Measurements from ENCODE around the gene AHCYL2. TPM values are rescaled to one million over a fixed set of nuclear protein-coding genes. Genes with fewer than 3 reads are reported as not detected.

The AHCYL2 gene
- total and polyA plus RNA-seq, 4 donors = 2.0 to 10.0 (median 3.6) TPM

- no peak for DNase-seq (ENCODE audit: low spot score)
- H3K27ac ChIP-seq (ENCODE audit: low read depth in 1 of 2, low read length in 2 of 2) = no peak overlapping the region
- H3K27me3 ChIP-seq (ENCODE audit: control insufficient read depth in 4 of 4, insufficient read depth in 4 of 4, low read length in 3 of 4) = no peaks in the 10 kb centered on the region
- no peaks in the 10 kb centered on the region for H3K9me3 ChIP-seq (ENCODE audit: control insufficient read depth in 4 of 4, low read length in 3 of 4)
- no peak overlapping the region for H3K9ac ChIP-seq (ENCODE audit: low read depth in 1 of 2, low read length in 2 of 2)
- H3K4me1 ChIP-seq (ENCODE audit: control insufficient read depth in 4 of 4, insufficient read depth in 4 of 4, low read length in 3 of 4) = peaks cover under 1 to 4% (median 3%) of the 10 kb centered on the region in 4 donors
- TF ChIP-seq NR2F2 (IDR thresholded peaks at IDR 0.05) (no peak), YY1 (IDR thresholded peaks at IDR 0.05) (no peak), CTCF (IDR thresholded peaks at IDR 0.05; ENCODE audit: low read depth, low read length, missing input control) (no peak), HNF4G (IDR thresholded peaks at IDR 0.05) (no peak)
- no peaks in the 10 kb centered on the region for H3K36me3 ChIP-seq (ENCODE audit: control insufficient read depth in 4 of 4, insufficient read depth in 3 of 4, low read depth in 1 of 4, low read length in 3 of 4)
- WGBS = 72% methylated on average over 4 of the region's 4 CpGs
- no peak overlapping the region for H3K4me3 ChIP-seq (ENCODE audit: low read depth in 1 of 3, low read length in 3 of 3)
These were observed 59.1 kb downstream of the AHCYL2 start for GRCh38 chr7:129283936-129284335.

- no peaks in the 10 kb centered on the region for H3K9me3 ChIP-seq (ENCODE audit: control insufficient read depth in 4 of 4, low read length in 3 of 4)
- H3K9ac ChIP-seq (ENCODE audit: low read depth in 1 of 2, low read length in 2 of 2) = no peak overlapping the region
- H3K4me3 ChIP-seq (ENCODE audit: low read depth in 1 of 3, low read length in 3 of 3) = no peak overlapping the region
- H3K4me1 ChIP-seq (ENCODE audit: control insufficient read depth in 4 of 4, insufficient read depth in 4 of 4, low read length in 3 of 4) = peaks cover 0 to 4% (median 3%) of the 10 kb centered on the region in 4 donors
- TF ChIP-seq RXRA (IDR thresholded peaks at IDR 0.05) (no peak), HNF4G (IDR thresholded peaks at IDR 0.05) (no peak), ATF3 (IDR thresholded peaks at IDR 0.05) (no peak), NR2F2 (IDR thresholded peaks at IDR 0.05) (no peak), HNF4A (conservative IDR thresholded peaks at IDR 0.05) (no peak), JUND (IDR thresholded peaks at IDR 0.05) (no peak), GABPA (IDR thresholded peaks at IDR 0.05 in 1 of 2, conservative IDR thresholded peaks at IDR 0.05 in 1 of 2) (no peak)
- H3K27ac ChIP-seq (ENCODE audit: low read depth in 1 of 2, low read length in 2 of 2) = no peak overlapping the region
- no peak for DNase-seq (ENCODE audit: low spot score)
- no peaks in the 10 kb centered on the region for H3K36me3 ChIP-seq (ENCODE audit: control insufficient read depth in 4 of 4, insufficient read depth in 3 of 4, low read depth in 1 of 4, low read length in 3 of 4)
- WGBS = 94% methylated on average over 2 of the region's 2 CpGs
- no peaks in the 10 kb centered on the region for H3K27me3 ChIP-seq (ENCODE audit: control insufficient read depth in 4 of 4, insufficient read depth in 4 of 4, low read length in 3 of 4)
These were observed 60.3 kb downstream of the AHCYL2 start for GRCh38 chr7:129285111-129285510.

GRCh38 chr7:129292861-129293260, 68.0 kb downstream of the AHCYL2 start:
- Histone ChIP-seq H3K27ac (ENCODE audit: low read depth in 1 of 2, low read length in 2 of 2) (no peak overlapping the region), H3K27me3 (ENCODE audit: control insufficient read depth in 4 of 4, insufficient read depth in 4 of 4, low read length in 3 of 4) (no peaks in the 10 kb centered on the region), H3K36me3 (ENCODE audit: control insufficient read depth in 4 of 4, insufficient read depth in 3 of 4, low read depth in 1 of 4, low read length in 3 of 4) (no peaks in the 10 kb centered on the region), H3K4me1 (ENCODE audit: control insufficient read depth in 4 of 4, insufficient read depth in 4 of 4, low read length in 3 of 4) (peaks cover 1 to 10% (median 7%) of the 10 kb centered on the region in 4 donors), H3K9ac (ENCODE audit: low read depth in 1 of 2, low read length in 2 of 2) (no peak overlapping the region), H3K9me3 (ENCODE audit: control insufficient read depth in 4 of 4, low read length in 3 of 4) (no peaks in the 10 kb centered on the region), H3K4me3 (ENCODE audit: low read depth in 1 of 3, low read length in 3 of 3) (no peak overlapping the region)
- TF ChIP-seq JUND (IDR thresholded peaks at IDR 0.05) = no peak
- TF ChIP-seq MAX (IDR thresholded peaks at IDR 0.05) = no peak
- no peak for TF ChIP-seq ZBTB33 (IDR thresholded peaks at IDR 0.05)
- no peak for TF ChIP-seq FOXA1 (IDR thresholded peaks at IDR 0.05)
- no peak for TF ChIP-seq CTCF (IDR thresholded peaks at IDR 0.05; ENCODE audit: low read depth, low read length, missing input control)
- TF ChIP-seq ATF3 (IDR thresholded peaks at IDR 0.05) = no peak
- no peak for TF ChIP-seq TAF1 (conservative IDR thresholded peaks at IDR 0.05)
- no peak for TF ChIP-seq HNF4G (IDR thresholded peaks at IDR 0.05)
- TF ChIP-seq RAD21 (IDR thresholded peaks at IDR 0.05) = no peak
- TF ChIP-seq FOXA2 (IDR thresholded peaks at IDR 0.05) = no peak
- TF ChIP-seq RXRA (IDR thresholded peaks at IDR 0.05) = no peak
- TF ChIP-seq SP1 (IDR thresholded peaks at IDR 0.05) = no peak
- TF ChIP-seq REST (IDR thresholded peaks at IDR 0.05) = no peak
- no peak for DNase-seq (ENCODE audit: low spot score)
- over 99% methylated on average over 3 of the region's 3 CpGs for WGBS
